Panc1 (cell line): Measurements from ENCODE around the gene CNIH2. TPM values are rescaled to one million over a fixed set of nuclear protein-coding genes. Genes with fewer than 3 reads are reported as not detected.

Experiments used
- ATAC-seq: fragments of 200-7000 bp; cut with Tn5 transposase; 2 replicates; pipeline ENCODE4 v1.9.1; 2020; ENCODE audit warnings: mild to moderate bottlenecking, moderate library complexity
- BruUV-seq: library from RNA; stranded (reverse); fragments of 400-500 nt; replicated peaks from 2 replicates; lab custom pipeline; 2021; lab: Mats Ljungman, UMichigan
- CTCF ChIA-PET: fragments of 300-600 bp; sonication (Branson Sonifier 250); formaldehyde crosslinking; loops from one replicate; lab custom pipeline; 2022; ENCODE audit warnings: antibody characterized with exemption; lab: Charles Lee
- POLR2A ChIA-PET: fragments of 300-600 bp; sonication (Branson Sonifier 250); formaldehyde crosslinking; loops from one replicate; lab custom pipeline; 2022; ENCODE audit warnings: antibody characterized with exemption; lab: Charles Lee
- DNase-seq: peaks from one replicate; pipeline ENCODE4 v3.0.0-alpha.2; 2010; ENCODE audit warnings: low read depth, low spot score
- H3K27ac ChIP-seq: 2 replicates; pipeline ENCODE4 v1.5.1; 2011; ENCODE audit warnings: mild to moderate bottlenecking, low read length, inconsistent platforms
- H3K27me3 ChIP-seq: fragments of 200-500 bp; sonication (Bioruptor generic); 2 replicates; pipeline ENCODE4 v1.6.0; 2014; ENCODE audit warnings: low read length, inconsistent platforms; ENCODE audit not compliant: control insufficient read depth, insufficient read depth
- H3K36me3 ChIP-seq: fragments of 200-500 bp; sonication (Bioruptor generic); 2 replicates; pipeline ENCODE4 v1.5.1; 2014; ENCODE audit warnings: inconsistent platforms, mild to moderate bottlenecking, low read length, moderate library complexity; ENCODE audit not compliant: control insufficient read depth, insufficient read depth
- H3K4me1 ChIP-seq: 2 replicates; pipeline ENCODE4 v1.5.1; 2011; ENCODE audit warnings: inconsistent platforms, mild to moderate bottlenecking, low read length, moderate library complexity; ENCODE audit not compliant: control insufficient read depth, insufficient read depth
- H3K4me3 ChIP-seq, 2 experiments: 2 replicates each; pipeline ENCODE4 v1.5.1; 2011 to 2012; ENCODE audit warnings: low read depth in 2 of 2, low read length in 2 of 2, mild to moderate bottlenecking in 2 of 2, inconsistent platforms in 1 of 2, moderate library complexity in 1 of 2
- H3K9me3 ChIP-seq: fragments of 200-500 bp; sonication (Bioruptor generic); 2 replicates; pipeline ENCODE4 v1.5.1; 2014; ENCODE audit warnings: low read depth, mild to moderate bottlenecking, inconsistent platforms, low read length, moderate library complexity; ENCODE audit not compliant: control insufficient read depth, insufficient read depth
- POLR2AphosphoS5 ChIP-seq: IDR thresholded peaks from 2 replicates; pipeline ENCODE4 v1.6.1; 2012; ENCODE audit warnings: mild to moderate bottlenecking, low read depth, low read length, moderate library complexity
- SIN3A ChIP-seq: IDR thresholded peaks from 2 replicates; pipeline ENCODE4 v1.6.1; 2012; ENCODE audit warnings: low read depth, mild to moderate bottlenecking, low read length, moderate library complexity, borderline replicate concordance; ENCODE audit not compliant: insufficient read depth
- TCF7L2 ChIP-seq: IDR thresholded peaks from 2 replicates; pipeline ENCODE4 v1.6.1; 2011; ENCODE audit warnings: mild to moderate bottlenecking, low read depth, low read length, inconsistent platforms
- in situ Hi-C: cut with HindIII; loops from 2 replicates; pipeline ENCODE4 v1.10.0; 2016; ENCODE audit warnings: low sequenced_read_pairs, low pct_unique_long_range_greater_than_20kb
- intact Hi-C: fragments of 100-400 bp; cut with micrococcal nuclease; formaldehyde crosslinking; loops from one replicate; pipeline ENCODE4 v1.10.0; 2022; ENCODE audit not compliant: unreplicated experiment
- total RNA-seq: library from RNA; stranded (reverse); gene quantifications from one replicate; pipeline ENCODE4 v1.2.1, GENCODE V29; 2021; ENCODE audit not compliant: unreplicated experiment
- TF ChIP-seq, protein P1 (sequence below), 2 experiments: IDR thresholded peaks; 2 replicates each; pipeline ENCODE4 v1.6.1; 2011 to 2012; ENCODE audit warnings: low read depth in 2 of 2, control low read depth in 1 of 2, low read length in 1 of 2, mild to moderate bottlenecking in 1 of 2, moderate library complexity in 1 of 2; ENCODE audit not compliant: insufficient read depth in 1 of 2
- TF ChIP-seq, protein P2 (sequence below): fragments of 450-650 bp; IDR thresholded peaks from 2 replicates; pipeline ENCODE4 v1.5.1; 2017; ENCODE audit warnings: mild to moderate bottlenecking

The CNIH2 gene
- total RNA-seq, 1 experiment from 2014 or later, result 9.3 TPM

DNA sequence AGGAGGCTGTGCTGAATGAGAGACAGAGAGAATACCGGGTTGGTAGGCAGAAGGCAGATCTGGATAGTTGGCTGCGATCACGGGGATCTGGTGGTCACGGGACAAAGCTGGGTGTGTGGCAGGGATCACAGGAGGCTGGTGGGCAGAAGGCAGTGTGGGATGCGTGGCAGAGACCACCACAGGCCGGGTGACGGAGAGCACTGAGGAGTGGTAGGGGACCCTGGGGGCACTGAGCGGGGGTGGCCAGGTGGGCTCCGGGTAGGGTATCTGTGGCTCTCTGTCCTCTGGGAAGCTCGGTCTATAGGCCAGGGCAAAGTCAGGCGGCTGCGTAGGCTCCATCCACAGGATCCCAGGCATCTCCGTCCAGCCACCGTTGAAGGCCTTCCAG is 37.5 kb downstream of the CNIH2 start:
- ChIA-PET POLR2A (no interaction called here), CTCF (interaction anchor here (0.6 to 1.0 kb wide), 2 partner anchors 33 to 57 kb away, joined by 3 read pairs; no protein-coding TSS in a partner anchor)
- ATAC-seq, result no peak
- in situ Hi-C loops (no loop called here), intact Hi-C loops (no loop called here)
- no peaks in the 10 kb centered on the region for H3K9me3 ChIP-seq
- no peaks in the 10 kb centered on the region for H3K36me3 ChIP-seq
- peaks cover 10% of the 10 kb centered on the region for H3K4me1 ChIP-seq
- no peak for DNase-seq
- TF ChIP-seq TCF7L2 (no peak), SIN3A (no peak), POLR2AphosphoS5 (no peak)
- TF ChIP-seq, protein P1, sequence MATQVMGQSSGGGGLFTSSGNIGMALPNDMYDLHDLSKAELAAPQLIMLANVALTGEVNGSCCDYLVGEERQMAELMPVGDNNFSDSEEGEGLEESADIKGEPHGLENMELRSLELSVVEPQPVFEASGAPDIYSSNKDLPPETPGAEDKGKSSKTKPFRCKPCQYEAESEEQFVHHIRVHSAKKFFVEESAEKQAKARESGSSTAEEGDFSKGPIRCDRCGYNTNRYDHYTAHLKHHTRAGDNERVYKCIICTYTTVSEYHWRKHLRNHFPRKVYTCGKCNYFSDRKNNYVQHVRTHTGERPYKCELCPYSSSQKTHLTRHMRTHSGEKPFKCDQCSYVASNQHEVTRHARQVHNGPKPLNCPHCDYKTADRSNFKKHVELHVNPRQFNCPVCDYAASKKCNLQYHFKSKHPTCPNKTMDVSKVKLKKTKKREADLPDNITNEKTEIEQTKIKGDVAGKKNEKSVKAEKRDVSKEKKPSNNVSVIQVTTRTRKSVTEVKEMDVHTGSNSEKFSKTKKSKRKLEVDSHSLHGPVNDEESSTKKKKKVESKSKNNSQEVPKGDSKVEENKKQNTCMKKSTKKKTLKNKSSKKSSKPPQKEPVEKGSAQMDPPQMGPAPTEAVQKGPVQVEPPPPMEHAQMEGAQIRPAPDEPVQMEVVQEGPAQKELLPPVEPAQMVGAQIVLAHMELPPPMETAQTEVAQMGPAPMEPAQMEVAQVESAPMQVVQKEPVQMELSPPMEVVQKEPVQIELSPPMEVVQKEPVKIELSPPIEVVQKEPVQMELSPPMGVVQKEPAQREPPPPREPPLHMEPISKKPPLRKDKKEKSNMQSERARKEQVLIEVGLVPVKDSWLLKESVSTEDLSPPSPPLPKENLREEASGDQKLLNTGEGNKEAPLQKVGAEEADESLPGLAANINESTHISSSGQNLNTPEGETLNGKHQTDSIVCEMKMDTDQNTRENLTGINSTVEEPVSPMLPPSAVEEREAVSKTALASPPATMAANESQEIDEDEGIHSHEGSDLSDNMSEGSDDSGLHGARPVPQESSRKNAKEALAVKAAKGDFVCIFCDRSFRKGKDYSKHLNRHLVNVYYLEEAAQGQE (IDR thresholded peaks at IDR 0.05; ENCODE audit: insufficient read depth in 1 of 2, low read depth in 2 of 2, low read length in 1 of 2), result no peak
- TF ChIP-seq, protein P2, sequence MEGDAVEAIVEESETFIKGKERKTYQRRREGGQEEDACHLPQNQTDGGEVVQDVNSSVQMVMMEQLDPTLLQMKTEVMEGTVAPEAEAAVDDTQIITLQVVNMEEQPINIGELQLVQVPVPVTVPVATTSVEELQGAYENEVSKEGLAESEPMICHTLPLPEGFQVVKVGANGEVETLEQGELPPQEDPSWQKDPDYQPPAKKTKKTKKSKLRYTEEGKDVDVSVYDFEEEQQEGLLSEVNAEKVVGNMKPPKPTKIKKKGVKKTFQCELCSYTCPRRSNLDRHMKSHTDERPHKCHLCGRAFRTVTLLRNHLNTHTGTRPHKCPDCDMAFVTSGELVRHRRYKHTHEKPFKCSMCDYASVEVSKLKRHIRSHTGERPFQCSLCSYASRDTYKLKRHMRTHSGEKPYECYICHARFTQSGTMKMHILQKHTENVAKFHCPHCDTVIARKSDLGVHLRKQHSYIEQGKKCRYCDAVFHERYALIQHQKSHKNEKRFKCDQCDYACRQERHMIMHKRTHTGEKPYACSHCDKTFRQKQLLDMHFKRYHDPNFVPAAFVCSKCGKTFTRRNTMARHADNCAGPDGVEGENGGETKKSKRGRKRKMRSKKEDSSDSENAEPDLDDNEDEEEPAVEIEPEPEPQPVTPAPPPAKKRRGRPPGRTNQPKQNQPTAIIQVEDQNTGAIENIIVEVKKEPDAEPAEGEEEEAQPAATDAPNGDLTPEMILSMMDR, result no peak
- H3K27ac ChIP-seq, result no peak overlapping the region
- no TSS peak for BruUV-seq
- H3K27me3 ChIP-seq, result no peaks in the 10 kb centered on the region
- H3K4me3 ChIP-seq, result no peak overlapping the region

DNA sequence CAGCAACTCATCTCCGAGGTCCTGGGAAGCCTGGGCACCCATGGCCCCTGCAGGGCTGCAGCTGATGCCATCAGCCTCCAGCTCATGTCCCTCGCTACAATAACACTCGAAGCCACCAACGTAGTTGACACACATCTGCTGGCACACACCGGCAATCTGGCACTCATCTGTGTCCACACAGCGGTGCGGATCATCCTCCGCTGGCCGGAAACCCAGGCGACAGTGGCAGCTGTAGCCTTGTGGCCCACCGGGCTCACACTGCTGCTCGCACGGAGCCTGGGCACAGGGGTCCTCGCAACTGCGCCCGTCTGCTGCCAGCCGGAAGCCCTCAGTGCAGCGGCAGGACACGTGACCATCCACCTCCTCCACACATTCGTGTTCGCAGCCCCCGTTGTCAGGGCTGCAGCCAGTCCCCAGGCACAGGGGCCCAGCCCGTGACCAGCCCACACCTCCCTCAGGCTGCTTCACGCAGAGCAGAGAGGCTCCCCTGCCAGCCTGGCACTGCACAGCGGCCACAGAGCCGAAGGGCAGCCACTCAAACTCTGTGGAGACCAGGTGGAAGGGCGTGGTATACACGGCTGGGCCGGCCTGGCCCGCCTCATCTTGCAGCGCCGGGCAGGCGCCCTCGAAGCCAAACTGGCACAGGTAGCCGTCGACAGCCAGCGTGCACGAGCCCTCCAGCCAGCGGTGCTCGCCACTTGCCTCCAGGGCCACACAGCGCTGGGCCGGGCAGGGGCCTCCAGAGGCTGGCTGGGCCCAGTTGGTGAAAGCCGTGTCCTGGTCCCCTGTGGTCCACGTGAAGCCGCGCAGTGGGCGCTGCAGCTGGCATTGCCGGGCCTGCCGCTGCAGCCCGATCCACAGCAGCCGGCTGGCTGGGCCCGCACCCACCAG is 38.2 kb downstream of the CNIH2 start:
- intact Hi-C loops (no loop called here), in situ Hi-C loops (no loop called here)
- no peak overlapping the region for H3K27ac ChIP-seq
- no peaks in the 10 kb centered on the region for H3K27me3 ChIP-seq
- POLR2A ChIA-PET, result no interaction called here
- peaks cover 9% of the 10 kb centered on the region for H3K4me1 ChIP-seq
- ATAC-seq (no peak), DNase-seq (no peak)
- CTCF ChIA-PET, result interaction anchor here (0.6 to 1.0 kb wide), 2 partner anchors 34 to 40 kb away, joined by 3 to 7 read pairs; no protein-coding TSS in a partner anchor
- BruUV-seq, result no TSS peak
- no peaks in the 10 kb centered on the region for H3K36me3 ChIP-seq
- H3K9me3 ChIP-seq, result no peaks in the 10 kb centered on the region
- TF ChIP-seq POLR2AphosphoS5 (no peak), SIN3A (no peak), TCF7L2 (no peak)
- TF ChIP-seq, protein P1 (IDR thresholded peaks at IDR 0.05; ENCODE audit: insufficient read depth in 1 of 2, low read depth in 2 of 2, low read length in 1 of 2), result no peak
- TF ChIP-seq, protein P2, result no peak
- no peak overlapping the region for H3K4me3 ChIP-seq
